Mammary epithelial cell (primary cell): Measurements from ENCODE around the gene MSMB.

Experiments used
- CTCF ChIP-seq, 2 donors: IDR thresholded peaks in 1 of 2; conservative IDR thresholded peaks in 1 of 2; 2 replicates each; pipeline ENCODE4 v1.5.1; 2011 to 2012; ENCODE audit warnings: inconsistent platforms in 2 of 2, low read length in 2 of 2, mild to moderate bottlenecking in 2 of 2, control low read depth in 1 of 2, low read depth in 1 of 2; ENCODE audit not compliant: insufficient read depth in 1 of 2; ENCODE audit errors: extremely low read depth in 1 of 2
- EZH2 ChIP-seq: IDR thresholded peaks from 2 replicates; pipeline ENCODE4 v1.6.1; 2012; ENCODE audit warnings: low read length, inconsistent platforms, borderline replicate concordance

GRCh38 chr10:46016811-46017210 lies 29.3 kb downstream of the MSMB start:
- TF ChIP-seq CTCF (conservative IDR thresholded peaks at IDR 0.05 in 1 of 2, IDR thresholded peaks at IDR 0.05 in 1 of 2; ENCODE audit: extremely low read depth in 1 of 2, insufficient read depth in 1 of 2, low read depth in 1 of 2, low read length in 2 of 2) (no peak), EZH2 (no peak)
